ENCODE results near the gene ID4.

Gene ID4

GRCh38 chr6:19866173-19866984, 29.2 kb downstream of the ID4 start:
- no peak for TF ChIP-seq POLR2AphosphoS5 (IDR thresholded peaks at IDR 0.05; ENCODE audit: low read depth, low read length)
- no peak for TF ChIP-seq POLR2A (IDR thresholded peaks at IDR 0.05; ENCODE audit: low read depth, low read length)
- TF ChIP-seq TAF1 (IDR thresholded peaks at IDR 0.05; ENCODE audit: borderline replicate concordance, low read depth, low read length) = no peak
- FAIRE-seq (no peak), DNase-seq (ENCODE audit: insufficient read length) (no peak)

- TF ChIP-seq POLR2A (IDR thresholded peaks at IDR 0.05; ENCODE audit: low read depth, low read length) (no peak), POLR2AphosphoS5 (IDR thresholded peaks at IDR 0.05; ENCODE audit: low read depth, low read length) (no peak), TAF1 (IDR thresholded peaks at IDR 0.05; ENCODE audit: borderline replicate concordance, low read depth, low read length) (no peak)
- FAIRE-seq (no peak), DNase-seq (ENCODE audit: insufficient read length) (no peak)
Measured at GRCh38 chr6:19866985-19867627, 29.9 kb downstream of the ID4 start.

- DNase-seq (ENCODE audit: insufficient read length) (no peak), FAIRE-seq (no peak)
- TF ChIP-seq POLR2AphosphoS5 (IDR thresholded peaks at IDR 0.05; ENCODE audit: low read depth, low read length) (no peak), TAF1 (IDR thresholded peaks at IDR 0.05; ENCODE audit: borderline replicate concordance, low read depth, low read length) (no peak), POLR2A (IDR thresholded peaks at IDR 0.05; ENCODE audit: low read depth, low read length) (no peak)
Measured at GRCh38 chr6:19869464-19869863, 32.3 kb downstream of the ID4 start.

GRCh38 chr6:19870322-19870721, 33.2 kb downstream of the ID4 start:
- no peak for TF ChIP-seq TAF1 (IDR thresholded peaks at IDR 0.05; ENCODE audit: borderline replicate concordance, low read depth, low read length)
- no peak for TF ChIP-seq POLR2A (IDR thresholded peaks at IDR 0.05; ENCODE audit: low read depth, low read length)
- no peak for TF ChIP-seq POLR2AphosphoS5 (IDR thresholded peaks at IDR 0.05; ENCODE audit: low read depth, low read length)
- no peak for DNase-seq (ENCODE audit: insufficient read length)
- no peak for FAIRE-seq

GRCh38 chr6:19873031-19873430, 35.9 kb downstream of the ID4 start:
- DNase-seq (ENCODE audit: insufficient read length) = no peak
- no peak for FAIRE-seq

GRCh38 chr6:19876672-19877071, 39.5 kb downstream of the ID4 start:
- DNase-seq (ENCODE audit: insufficient read length) (no peak), FAIRE-seq (no peak)
- TF ChIP-seq TAF1 (IDR thresholded peaks at IDR 0.05; ENCODE audit: borderline replicate concordance, low read depth, low read length) (no peak), POLR2AphosphoS5 (IDR thresholded peaks at IDR 0.05; ENCODE audit: low read depth, low read length) (no peak), POLR2A (IDR thresholded peaks at IDR 0.05; ENCODE audit: low read depth, low read length) (no peak)

More at GRCh38 chr6:19873031-19873430, 35.9 kb downstream of the ID4 start:
- TF ChIP-seq TAF1 (IDR thresholded peaks at IDR 0.05; ENCODE audit: borderline replicate concordance, low read depth, low read length) (no peak), POLR2AphosphoS5 (IDR thresholded peaks at IDR 0.05; ENCODE audit: low read depth, low read length) (no peak), POLR2A (IDR thresholded peaks at IDR 0.05; ENCODE audit: low read depth, low read length) (no peak)

- TF ChIP-seq TAF1 (IDR thresholded peaks at IDR 0.05; ENCODE audit: borderline replicate concordance, low read depth, low read length) = no peak
- no peak for TF ChIP-seq POLR2AphosphoS5 (IDR thresholded peaks at IDR 0.05; ENCODE audit: low read depth, low read length)
- TF ChIP-seq POLR2A (IDR thresholded peaks at IDR 0.05; ENCODE audit: low read depth, low read length) = no peak
- FAIRE-seq (no peak), DNase-seq (ENCODE audit: insufficient read length) (no peak)
Measured at GRCh38 chr6:19879663-19880062, 42.5 kb downstream of the ID4 start.

GRCh38 chr6:19880066-19880465, 42.9 kb downstream of the ID4 start:
- DNase-seq (ENCODE audit: insufficient read length) (no peak), FAIRE-seq (no peak)
- TF ChIP-seq POLR2AphosphoS5 (IDR thresholded peaks at IDR 0.05; ENCODE audit: low read depth, low read length) = no peak
- no peak for TF ChIP-seq TAF1 (IDR thresholded peaks at IDR 0.05; ENCODE audit: borderline replicate concordance, low read depth, low read length)
- no peak for TF ChIP-seq POLR2A (IDR thresholded peaks at IDR 0.05; ENCODE audit: low read depth, low read length)

GRCh38 chr6:19891451-19891850, 54.3 kb downstream of the ID4 start:
- DNase-seq (ENCODE audit: insufficient read length) (no peak), FAIRE-seq (no peak)
- TF ChIP-seq POLR2AphosphoS5 (IDR thresholded peaks at IDR 0.05; ENCODE audit: low read depth, low read length) (no peak), TAF1 (IDR thresholded peaks at IDR 0.05; ENCODE audit: borderline replicate concordance, low read depth, low read length) (no peak), POLR2A (IDR thresholded peaks at IDR 0.05; ENCODE audit: low read depth, low read length) (no peak)
